HepG2 (cell line): Measurements from ENCODE around the gene SEC16A. TPM values are rescaled to one million over a fixed set of nuclear protein-coding genes. Genes with fewer than 3 reads are reported as not detected.

Experiments used
- ATAC-seq: fragments of 200-7000 bp; cut with Tn5 transposase; 3 replicates; pipeline ENCODE4 v1.9.1; 2020; ENCODE audit warnings: mild to moderate bottlenecking, moderate library complexity
- BruUV-seq: library from RNA; stranded (reverse); fragments of 400-500 nt; replicated peaks from 2 replicates; lab custom pipeline; 2021; lab: Mats Ljungman, UMichigan
- CTCF ChIA-PET: fragments of 300-600 bp; formaldehyde crosslinking; extraction: SDS; loops from one replicate; lab custom pipeline; 2021; ENCODE audit warnings: low total read pairs, inconsistent platforms, low intra/inter-chr PET ratio; lab: Yijun Ruan, JAX
- POLR2A ChIA-PET: fragments of 350-600 bp; sonication (Branson Sonifier 250); formaldehyde crosslinking; loops from one replicate; lab custom pipeline; 2020; ENCODE audit warnings: antibody characterized with exemption, inconsistent platforms; lab: Yijun Ruan, JAX
- DNase-seq: peaks from one replicate; pipeline ENCODE4 v3.0.0-alpha.2; 2015; ENCODE audit warnings: low spot score
- FAIRE-seq: peaks from 3 replicates; lab custom pipeline; 2011; peaks lifted over from hg19 to GRCh38; lab: Jason Lieb, UNC
- H2AFZ ChIP-seq: one replicate; pipeline ENCODE4 v1.6.1; 2011; ENCODE audit warnings: low read length, inconsistent platforms
- H3K27ac ChIP-seq: fragments of 300-600 bp; 3 replicates; pipeline ENCODE4 v1.8.0; 2011; ENCODE audit warnings: mixed run types, mild to moderate bottlenecking, mixed read lengths, low read length, inconsistent platforms; ENCODE audit not compliant: insufficient read depth; ENCODE audit errors: extremely low read length
- H3K27me3 ChIP-seq, 2 experiments: fragments of 200-600 bp in 1 of 2; 2 replicates in 1 of 2; 3 replicates in 1 of 2; pipeline versions ENCODE4 v1.6.0 to v1.8.0; 2011; ENCODE audit warnings: low read length in 2 of 2, mild to moderate bottlenecking in 2 of 2, moderate library complexity in 2 of 2, inconsistent platforms in 1 of 2; ENCODE audit not compliant: insufficient read depth in 2 of 2, control insufficient read depth in 1 of 2
- H3K36me3 ChIP-seq, 2 experiments: fragments of 200-600 bp in 1 of 2; replicated peaks in 1 of 2; 2 replicates in 1 of 2; 3 replicates in 1 of 2; pipeline versions ENCODE4 v1.5.1 to v1.8.0; 2011; ENCODE audit warnings: low read length in 2 of 2, inconsistent platforms in 1 of 2; ENCODE audit not compliant: insufficient read depth in 2 of 2, control insufficient read depth in 1 of 2
- H3K4me1 ChIP-seq: 2 replicates; pipeline ENCODE4 v1.5.1; 2012; ENCODE audit warnings: low read length, inconsistent platforms; ENCODE audit not compliant: insufficient read depth
- H3K4me2 ChIP-seq: 2 replicates; pipeline ENCODE4 v1.6.0; 2011; ENCODE audit warnings: low read depth, low read length, inconsistent platforms
- H3K4me3 ChIP-seq, 3 experiments: fragments of 200-600 bp in 1 of 3; sonication (generic), shearing (Covaris generic) in 1 of 3; replicated peaks in 1 of 3; 2 replicates each; pipeline ENCODE4 v1.5.1; 2011 to 2016; ENCODE audit warnings: low read length in 3 of 3, inconsistent platforms in 2 of 3, low read depth in 2 of 3, mild to moderate bottlenecking in 2 of 3, control low read depth in 1 of 3, mixed read lengths in 1 of 3; ENCODE audit not compliant: insufficient read depth in 1 of 3
- H3K79me2 ChIP-seq: one replicate; pipeline ENCODE4 v1.6.1; 2011; ENCODE audit warnings: low read length, inconsistent platforms; ENCODE audit not compliant: insufficient read depth
- H3K9ac ChIP-seq: 2 replicates; pipeline ENCODE4 v1.6.0; 2011; ENCODE audit warnings: mild to moderate bottlenecking, low read depth, low read length, inconsistent platforms; ENCODE audit not compliant: insufficient read depth
- H3K9me3 ChIP-seq: 2 replicates; pipeline ENCODE4 v1.5.1; 2012; ENCODE audit warnings: mild to moderate bottlenecking, low read length
- H4K20me1 ChIP-seq: 2 replicates; pipeline ENCODE4 v1.6.0; 2011; ENCODE audit warnings: inconsistent platforms, mild to moderate bottlenecking, low read length, moderate library complexity; ENCODE audit not compliant: insufficient read depth
- AFF4 ChIP-seq: sonication (generic); formaldehyde crosslinking; IDR thresholded peaks from 2 replicates; pipeline ENCODE4 v1.4.0; 2020; ENCODE audit warnings: missing genetic modification reagents
- HNF4G ChIP-seq, 2 experiments: sonication (generic) in 1 of 2; formaldehyde crosslinking in 1 of 2; IDR thresholded peaks; 2 replicates each; pipeline versions ENCODE4 v1.4.0 to v1.6.1; 2011 to 2020; ENCODE audit warnings: borderline replicate concordance in 2 of 2, low read depth in 2 of 2, mild to moderate bottlenecking in 2 of 2, low read length in 1 of 2, missing genetic modification reagents in 1 of 2, moderate library complexity in 1 of 2
- RBFOX2 ChIP-seq: fragments of 200-400 bp; formaldehyde crosslinking; IDR thresholded peaks from 2 replicates; pipeline ENCODE4 v1.6.1; 2017; ENCODE audit warnings: low read depth, mild to moderate bottlenecking, low read length
- RBM22 ChIP-seq: fragments of 200-400 bp; formaldehyde crosslinking; optimal IDR thresholded peaks from 2 replicates; pipeline ENCODE3; 2017; ENCODE audit warnings: mild to moderate bottlenecking, low read length, moderate library complexity
- UBTF ChIP-seq: sonication (generic); formaldehyde crosslinking; IDR thresholded peaks from 2 replicates; pipeline ENCODE4 v1.4.0; 2020; ENCODE audit warnings: mild to moderate bottlenecking, missing genetic modification reagents
- ZNF331 ChIP-seq: sonication (generic); formaldehyde crosslinking; IDR thresholded peaks from 2 replicates; pipeline ENCODE4 v1.4.0; 2020; ENCODE audit warnings: missing genetic modification reagents
- WGBS: methylation state at CpG from one replicate; pipeline ENCODE4 v1.1.6; 2017; ENCODE audit warnings: low lambda C conversion rate; 5-methylcytosine and 5-hydroxymethylcytosine counted together
- in situ Hi-C: cut with HindIII; loops from 2 replicates; pipeline ENCODE4 v1.10.0; 2017; ENCODE audit warnings: low pct_unique_long_range_greater_than_20kb; ENCODE audit not compliant: extremely low pct_ligation_motif_present
- intact Hi-C: fragments of 100-400 bp; cut with micrococcal nuclease; formaldehyde crosslinking; loops from one replicate; pipeline ENCODE4 v1.10.0; 2022; ENCODE audit not compliant: unreplicated experiment
- polyA plus RNA-seq, 8 experiments: library from polyadenylated mRNA; depleted of rRNA in 3 of 8; stranded (reverse) in 7 of 8; unstranded in 1 of 8; fragments of >200 nt; fragmentation: Illumina TruSeq in 4 of 8; extraction: Trizol in 4 of 8; gene quantifications; 2 replicates each; pipeline versions ENCODE4 v1.2.1 to v1.2.3, GENCODE V29; 2011 to 2016; ENCODE audit warnings: low read depth in 4 of 8, missing spikeins in 1 of 8, mixed read lengths in 1 of 8; ENCODE audit not compliant: insufficient read depth in 1 of 8
- total RNA-seq, 5 experiments: library from RNA; depleted of rRNA; stranded (reverse); fragments of >200 nt; fragmentation: Illumina TruSeq; extraction: Trizol; gene quantifications; 2 replicates each; pipeline ENCODE4 v1.2.3, GENCODE V29; 2016; ENCODE audit warnings: low read depth in 1 of 5

Gene SEC16A
- total and polyA plus RNA-seq, 2 of the 13 experiments (the other 11 are each of a cell fraction or from before 2014, with no cell fraction given), result 15.9 to 18.9 TPM

GRCh38 chr9:136403538-136403914, 79.3 kb downstream of the SEC16A start:
- no peaks in the 10 kb centered on the region for H3K27me3 ChIP-seq
- TF ChIP-seq ZNF331 (CRISPR knock-in tag) (0 out of 2 replicates have a peak, but pooled peaks have one; percentile 23), RBM22 (peak; percentile 38), HNF4G (IDR thresholded peaks at IDR 0.05; ENCODE audit: borderline replicate concordance, low read depth, low read length) (no peak), HNF4G (CRISPR knock-in tag; IDR thresholded peaks at IDR 0.05; ENCODE audit: borderline replicate concordance, low read depth) (no peak)
- H3K27ac ChIP-seq, result no peak overlapping the region
- H3K4me2 ChIP-seq, result no peak overlapping the region
- BruUV-seq, result no TSS peak
- no peak overlapping the region for H2AFZ ChIP-seq
- intact Hi-C loops (no loop called here), in situ Hi-C loops (no loop called here)
- CTCF ChIA-PET, result no interaction called here
- no peak overlapping the region for H3K9ac ChIP-seq
- ATAC-seq, result no peak
- no peaks in the 10 kb centered on the region for H4K20me1 ChIP-seq
- POLR2A ChIA-PET, result interaction anchor here (0.6 kb wide), 1 partner anchor 136 kb away, joined by 3 read pairs; no protein-coding TSS in a partner anchor
- no peak for DNase-seq
- FAIRE-seq, result no peak
- no peak overlapping the region for H3K4me3 ChIP-seq
- H3K4me1 ChIP-seq, result peaks cover 15% of the 10 kb centered on the region
- WGBS, result 100% methylated on average over 3 of the region's 5 CpGs
- H3K36me3 ChIP-seq, result peaks cover 11 to 39% of the 10 kb centered on the region in 2 experiments; a peak in 4 of 5 replicates
- H3K9me3 ChIP-seq, result no peaks in the 10 kb centered on the region
- peaks cover 12% of the 10 kb centered on the region for H3K79me2 ChIP-seq

- H3K4me3 ChIP-seq, result no peak overlapping the region
- ChIA-PET POLR2A (interaction anchor here (1.4 kb wide), 1 partner anchor 57 kb away, joined by 5 read pairs; no protein-coding TSS in a partner anchor), CTCF (no interaction called here)
- WGBS, result 79% methylated on average over 6 of the region's 13 CpGs
- in situ Hi-C loops (no loop called here), intact Hi-C loops (no loop called here)
- H3K79me2 ChIP-seq, result peaks cover 21% of the 10 kb centered on the region
- H3K27me3 ChIP-seq, result no peaks in the 10 kb centered on the region
- H4K20me1 ChIP-seq, result no peaks in the 10 kb centered on the region
- no peak for ATAC-seq
- H3K4me2 ChIP-seq, result no peak overlapping the region
- peaks cover 20% of the 10 kb centered on the region for H3K4me1 ChIP-seq
- no peak overlapping the region for H3K27ac ChIP-seq
- no peak for DNase-seq
- no TSS peak for BruUV-seq
- no peak for FAIRE-seq
- no peak overlapping the region for H3K9ac ChIP-seq
- H3K9me3 ChIP-seq, result no peaks in the 10 kb centered on the region
- no peak overlapping the region for H2AFZ ChIP-seq
- peaks cover 13 to 31% of the 10 kb centered on the region in 2 experiments; a peak in 4 of 5 replicates for H3K36me3 ChIP-seq
- no peak for TF ChIP-seq AFF4 (CRISPR knock-in tag)
- peak; percentile 66 for TF ChIP-seq RBFOX2
- TF ChIP-seq UBTF (CRISPR knock-in tag), result no peak
Observed at GRCh38 chr9:136402067-136402466, 80.8 kb downstream of the SEC16A start.
